EL (cell line): ENCODE data around the gene KLF6.

Experiments
- DNase-seq: peaks from one replicate; pipeline ENCODE4 v3.0.0-alpha.2; 2016

Gene KLF6

GRCh38 chr10:3727268-3727667 is 57.7 kb downstream of the KLF6 start:
- DNase-seq = no peak
